PFSK-1 (cell line): ENCODE measurements around the gene AZIN2.

Experiments used
- FOXP2 ChIP-seq: optimal IDR thresholded peaks from 2 replicates; pipeline ENCODE3; 2011; ENCODE audit warnings: borderline replicate concordance, control low read depth, inconsistent platforms; ENCODE audit not compliant: insufficient read depth; ENCODE audit errors: extremely low read length, extremely low read depth
- POLR2AphosphoS5 ChIP-seq: IDR thresholded peaks from 2 replicates; pipeline ENCODE4 v1.6.1; 2012; ENCODE audit warnings: low read depth, mild to moderate bottlenecking, control low read depth, low read length, moderate library complexity
- SIN3A ChIP-seq: IDR thresholded peaks from 2 replicates; pipeline ENCODE4 v1.6.1; 2012; ENCODE audit warnings: mild to moderate bottlenecking, low read length, moderate library complexity, borderline replicate concordance; ENCODE audit not compliant: insufficient read depth
- TAF1 ChIP-seq: IDR thresholded peaks from 2 replicates; pipeline ENCODE4 v1.6.1; 2012; ENCODE audit warnings: low read length, control low read depth, borderline replicate concordance; ENCODE audit not compliant: insufficient read depth
- TF ChIP-seq, protein P1 (sequence below), 2 experiments: IDR thresholded peaks; 2 replicates each; pipeline versions ENCODE4 v1.6.1 to v1.8.0; 2011 to 2012; ENCODE audit warnings: low read depth in 2 of 2, low read length in 2 of 2, control low read depth in 1 of 2, inconsistent platforms in 1 of 2, mild to moderate bottlenecking in 1 of 2, moderate library complexity in 1 of 2; ENCODE audit not compliant: insufficient read depth in 1 of 2

Gene AZIN2

DNA sequence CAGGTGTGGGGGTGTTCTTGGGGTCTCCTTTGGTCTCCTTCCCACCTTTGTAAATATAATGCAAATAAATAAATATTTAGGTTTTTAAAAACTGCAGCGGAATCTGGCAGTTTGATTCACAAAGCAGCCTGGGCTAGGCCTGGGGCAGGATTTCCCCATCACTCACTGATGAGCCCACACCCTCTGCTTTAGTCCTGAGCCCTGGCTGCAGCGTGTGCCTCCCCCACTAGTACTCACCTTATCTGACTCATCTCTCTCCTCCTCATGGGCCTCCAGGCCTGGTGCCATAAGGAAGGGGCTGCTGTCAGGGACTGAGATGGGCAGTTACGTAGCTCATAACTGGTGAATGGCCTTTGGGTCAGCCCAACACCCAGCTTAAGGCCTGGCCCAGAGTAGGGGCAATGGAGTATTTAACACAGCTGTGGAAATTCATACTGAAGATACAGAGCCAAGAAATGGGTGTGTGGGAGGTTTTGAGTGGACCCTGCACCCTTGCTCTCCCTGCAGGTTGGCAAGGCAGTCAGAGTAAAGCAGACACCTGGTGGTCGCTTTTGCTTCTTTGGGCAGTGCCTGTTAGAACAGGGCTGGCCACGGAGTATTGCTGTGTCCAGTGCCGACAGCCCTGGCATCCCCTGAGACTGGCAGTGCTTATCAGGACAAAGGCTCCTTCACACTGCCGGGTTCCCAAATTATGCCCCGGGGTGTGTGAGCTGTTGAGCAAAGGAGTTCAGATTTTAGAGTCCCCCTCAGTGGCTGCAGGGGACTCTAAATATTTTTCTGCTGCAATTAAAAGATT lies 39.7 kb downstream of the AZIN2 start:
- TF ChIP-seq, protein P1, sequence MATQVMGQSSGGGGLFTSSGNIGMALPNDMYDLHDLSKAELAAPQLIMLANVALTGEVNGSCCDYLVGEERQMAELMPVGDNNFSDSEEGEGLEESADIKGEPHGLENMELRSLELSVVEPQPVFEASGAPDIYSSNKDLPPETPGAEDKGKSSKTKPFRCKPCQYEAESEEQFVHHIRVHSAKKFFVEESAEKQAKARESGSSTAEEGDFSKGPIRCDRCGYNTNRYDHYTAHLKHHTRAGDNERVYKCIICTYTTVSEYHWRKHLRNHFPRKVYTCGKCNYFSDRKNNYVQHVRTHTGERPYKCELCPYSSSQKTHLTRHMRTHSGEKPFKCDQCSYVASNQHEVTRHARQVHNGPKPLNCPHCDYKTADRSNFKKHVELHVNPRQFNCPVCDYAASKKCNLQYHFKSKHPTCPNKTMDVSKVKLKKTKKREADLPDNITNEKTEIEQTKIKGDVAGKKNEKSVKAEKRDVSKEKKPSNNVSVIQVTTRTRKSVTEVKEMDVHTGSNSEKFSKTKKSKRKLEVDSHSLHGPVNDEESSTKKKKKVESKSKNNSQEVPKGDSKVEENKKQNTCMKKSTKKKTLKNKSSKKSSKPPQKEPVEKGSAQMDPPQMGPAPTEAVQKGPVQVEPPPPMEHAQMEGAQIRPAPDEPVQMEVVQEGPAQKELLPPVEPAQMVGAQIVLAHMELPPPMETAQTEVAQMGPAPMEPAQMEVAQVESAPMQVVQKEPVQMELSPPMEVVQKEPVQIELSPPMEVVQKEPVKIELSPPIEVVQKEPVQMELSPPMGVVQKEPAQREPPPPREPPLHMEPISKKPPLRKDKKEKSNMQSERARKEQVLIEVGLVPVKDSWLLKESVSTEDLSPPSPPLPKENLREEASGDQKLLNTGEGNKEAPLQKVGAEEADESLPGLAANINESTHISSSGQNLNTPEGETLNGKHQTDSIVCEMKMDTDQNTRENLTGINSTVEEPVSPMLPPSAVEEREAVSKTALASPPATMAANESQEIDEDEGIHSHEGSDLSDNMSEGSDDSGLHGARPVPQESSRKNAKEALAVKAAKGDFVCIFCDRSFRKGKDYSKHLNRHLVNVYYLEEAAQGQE (IDR thresholded peaks at IDR 0.05; ENCODE audit: insufficient read depth in 1 of 2, low read depth in 2 of 2, low read length in 2 of 2) = no peak

DNA sequence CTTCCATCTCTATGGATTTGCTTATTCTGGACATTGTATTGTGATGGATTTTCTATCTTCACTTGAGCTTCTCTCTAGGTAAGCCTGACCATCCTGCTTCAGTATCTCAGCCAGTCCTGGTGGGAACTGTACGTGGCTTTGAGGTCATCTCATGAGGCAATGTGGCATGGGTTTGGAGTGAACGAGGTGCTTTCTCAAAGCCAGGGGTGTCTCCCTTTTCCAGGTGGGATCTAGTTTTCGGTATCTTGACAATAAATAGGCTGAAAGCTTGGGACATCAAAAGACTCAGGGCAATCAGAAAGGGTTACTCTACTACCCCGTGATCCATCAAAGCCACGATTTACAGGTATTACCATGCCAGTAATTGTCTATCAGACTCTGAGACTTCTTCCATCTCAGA lies 40.8 kb downstream of the AZIN2 start:
- TF ChIP-seq TAF1 = no peak
- no peak for TF ChIP-seq POLR2AphosphoS5

DNA sequence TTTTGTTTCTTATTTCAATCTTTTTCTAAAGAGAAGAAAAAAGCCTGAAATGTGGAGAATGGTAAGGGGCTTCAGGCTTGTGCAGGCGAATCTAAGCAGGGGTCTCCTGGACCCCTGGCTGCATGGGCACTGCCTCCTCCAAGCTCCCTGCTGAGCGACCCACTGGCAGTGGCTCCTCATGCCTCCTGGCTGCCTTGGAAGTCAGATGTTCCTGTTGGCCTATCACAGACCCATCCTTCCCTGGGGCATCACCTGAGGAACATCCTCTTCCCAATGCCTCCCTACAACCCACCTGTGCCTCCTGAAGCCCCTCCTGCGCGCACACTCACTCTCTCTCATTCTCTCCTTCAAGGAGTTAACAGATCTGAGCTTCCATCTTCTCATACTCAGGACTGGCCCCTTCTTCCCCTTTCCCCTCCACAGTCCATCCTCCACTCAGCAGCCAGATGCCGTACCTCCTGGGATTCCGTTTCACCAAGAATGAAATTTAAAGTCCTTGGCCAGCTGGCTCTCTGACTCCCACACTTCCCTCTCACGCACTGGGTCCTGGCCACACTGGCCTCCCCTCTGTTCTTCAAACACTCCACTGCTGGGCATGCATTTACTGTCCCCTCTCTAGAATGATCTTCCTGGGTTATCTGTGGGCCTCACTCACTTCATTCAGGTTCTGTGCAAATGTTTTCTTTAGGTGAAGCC lies 41.7 kb downstream of the AZIN2 start:
- TF ChIP-seq POLR2AphosphoS5 (no peak), FOXP2 (no peak), SIN3A (no peak), TAF1 (no peak)
- TF ChIP-seq, protein P1 (IDR thresholded peaks at IDR 0.05; ENCODE audit: insufficient read depth in 1 of 2, low read depth in 2 of 2, low read length in 2 of 2) = no peak

DNA sequence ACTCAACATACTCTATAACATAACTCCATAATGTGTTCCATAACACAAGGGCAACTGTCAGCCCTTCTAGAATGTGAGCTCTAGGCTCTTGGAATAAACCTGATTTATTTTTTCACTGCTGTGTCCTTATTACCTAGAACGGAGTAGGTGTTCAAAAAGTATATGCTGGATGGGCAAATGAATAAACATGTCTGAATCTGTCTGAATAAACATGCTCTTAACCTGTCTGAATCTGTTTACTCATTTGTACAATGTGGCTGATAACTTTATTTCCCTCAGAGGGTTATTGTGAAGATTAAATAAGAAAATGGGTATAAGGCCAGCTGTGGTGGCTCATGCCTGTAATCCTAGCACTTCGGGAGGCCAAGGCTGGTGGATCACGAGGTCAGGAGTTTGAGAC lies 42.3 kb downstream of the AZIN2 start:
- TF ChIP-seq FOXP2 = no peak
- no peak for TF ChIP-seq POLR2AphosphoS5
- TF ChIP-seq, protein P1 (IDR thresholded peaks at IDR 0.05; ENCODE audit: insufficient read depth in 1 of 2, low read depth in 2 of 2, low read length in 2 of 2) = no peak
- no peak for TF ChIP-seq SIN3A
- no peak for TF ChIP-seq TAF1

DNA sequence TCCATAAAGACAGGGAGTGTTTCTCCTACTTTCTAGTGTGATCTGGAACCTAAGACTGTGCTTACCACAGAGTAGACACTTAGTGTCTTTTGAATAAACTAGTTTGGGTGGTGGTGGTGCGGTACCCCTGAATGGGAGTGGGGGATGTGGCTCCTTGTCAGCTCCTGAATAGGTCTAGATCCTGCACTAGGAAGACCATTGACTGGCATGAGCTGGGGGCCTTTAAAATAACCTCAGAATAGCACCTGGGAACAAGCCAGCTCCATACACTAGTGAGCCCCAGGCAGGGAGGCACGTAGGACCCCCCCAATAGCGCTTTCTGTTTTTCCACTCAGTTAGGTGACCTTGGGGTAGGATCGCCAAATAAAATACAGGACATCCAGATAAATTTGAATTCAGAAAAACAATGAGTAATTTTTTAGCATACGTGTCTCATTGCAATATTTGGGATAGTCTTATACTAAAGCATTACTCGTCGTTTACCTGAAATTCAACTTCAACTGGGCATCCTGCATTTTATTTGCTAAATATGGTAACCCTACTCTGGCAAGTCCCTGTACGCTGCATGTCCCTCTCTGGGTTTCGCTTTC lies 45.6 kb downstream of the AZIN2 start:
- TF ChIP-seq FOXP2 = no peak
- TF ChIP-seq, protein P1 (IDR thresholded peaks at IDR 0.05; ENCODE audit: insufficient read depth in 1 of 2, low read depth in 2 of 2, low read length in 2 of 2) = no peak
